SH-SY5Y (cell line): ENCODE data around the gene TTC13.

Experiments used
- GATA2 ChIP-seq: IDR thresholded peaks from 2 replicates; pipeline ENCODE4 v1.6.1; 2011; ENCODE audit warnings: mild to moderate bottlenecking, low read depth, low read length
- GATA3 ChIP-seq: IDR thresholded peaks from 2 replicates; pipeline ENCODE4 v1.6.1; 2011; ENCODE audit warnings: low read depth, mild to moderate bottlenecking, low read length, moderate library complexity

- TF ChIP-seq GATA2 (no peak), GATA3 (no peak)
Measured at GRCh38 chr1:230863449-230863848, 115.2 kb downstream of the TTC13 start.
